NCI-H526 (cell line): ENCODE data around the gene SLC6A20.

Experiments
- DNase-seq, 2 experiments: peaks; one replicate each; lab custom pipeline; 2025; lab: John Stamatoyannopoulos, UW

Gene SLC6A20

GRCh38 chr3:45719655-45720487, 76.5 kb downstream of the SLC6A20 start:
- DNase-seq, result no peak

GRCh38 chr3:45716790-45717336, 79.5 kb downstream of the SLC6A20 start:
- DNase-seq, result no peak

- DNase-seq, result no peak
Measured at GRCh38 chr3:45715945-45716344, 80.4 kb downstream of the SLC6A20 start.

DNA sequence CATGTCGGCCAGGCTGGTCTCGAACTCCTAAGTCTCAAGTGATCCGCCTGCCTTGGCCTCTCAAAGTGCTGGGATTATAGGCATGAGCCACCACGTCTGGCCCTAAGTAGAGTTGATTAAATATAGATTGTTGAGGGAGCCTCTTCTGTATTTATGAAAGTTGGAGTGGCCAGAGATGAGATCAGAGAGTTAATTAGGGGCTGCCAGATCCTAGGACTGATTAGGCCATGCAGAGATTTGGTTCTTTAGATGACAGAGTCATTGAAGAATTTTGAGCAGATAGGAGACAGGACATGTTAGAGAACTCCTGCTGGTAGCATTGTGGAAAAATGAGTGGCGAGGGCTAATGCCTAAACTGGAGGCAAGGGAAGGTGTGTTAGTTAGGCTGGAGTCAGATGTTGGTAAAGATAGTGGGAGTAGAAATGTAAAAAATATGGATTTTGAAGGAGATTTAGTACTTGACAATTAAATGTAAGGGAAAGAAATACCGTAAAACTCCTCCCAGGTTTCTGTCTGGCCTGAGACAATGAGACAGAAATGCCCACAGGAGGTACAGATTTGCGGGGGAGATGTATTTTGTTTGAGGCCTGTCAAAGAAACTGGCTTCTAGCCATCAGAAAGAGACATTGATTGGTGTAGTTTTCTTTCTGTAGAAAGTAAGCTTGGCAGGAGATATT, 83.8 kb downstream of the SLC6A20 start:
- DNase-seq, result no peak

DNA sequence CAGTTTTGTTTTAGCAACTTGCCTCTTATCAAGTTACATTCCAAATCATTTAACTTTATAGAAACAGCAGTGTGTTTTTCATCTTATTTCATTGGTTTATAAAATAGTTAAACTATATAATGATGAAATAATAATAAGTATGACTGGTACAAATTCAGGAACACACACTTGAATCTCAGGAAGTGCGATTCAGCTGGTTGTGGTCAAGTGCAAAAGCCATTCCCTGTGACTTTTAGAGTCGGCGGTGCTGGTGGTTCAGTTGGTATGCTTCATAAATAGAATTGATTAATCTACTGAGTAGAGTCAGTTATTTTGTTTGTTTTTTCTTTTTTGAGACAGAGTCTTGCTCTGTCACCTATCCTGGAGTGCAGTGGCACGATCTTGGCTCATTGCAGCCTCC, 84.4 kb downstream of the SLC6A20 start:
- no peak for DNase-seq

GRCh38 chr3:45705839-45706808, 90.2 kb downstream of the SLC6A20 start:
- DNase-seq, result no peak
